GM06990 (cell line): ENCODE results near the gene PLB1.

Experiments used
- DNase-seq: peaks from one replicate; pipeline ENCODE4 v3.0.0-alpha.2; 2011; ENCODE audit not compliant: insufficient read length; ENCODE audit errors: extremely low read depth
- H3K27me3 ChIP-seq: replicated peaks from 2 replicates; pipeline ENCODE4 v1.6.0; 2011; ENCODE audit warnings: low read length; ENCODE audit not compliant: control insufficient read depth, insufficient read depth
- H3K36me3 ChIP-seq: 2 replicates; pipeline ENCODE4 v1.5.1; 2011; ENCODE audit warnings: low read length; ENCODE audit not compliant: control insufficient read depth, insufficient read depth
- H3K4me3 ChIP-seq: replicated peaks from 2 replicates; pipeline ENCODE4 v1.5.1; 2011; ENCODE audit warnings: low read depth, mild to moderate bottlenecking, control low read depth, low read length
- TF ChIP-seq, protein P1 (sequence below): IDR thresholded peaks from 2 replicates; pipeline ENCODE4 v1.5.1; 2011; ENCODE audit warnings: low read length, control low read depth, mild to moderate bottlenecking, inconsistent platforms; ENCODE audit not compliant: insufficient read depth, poor library complexity, severe bottlenecking

PLB1 gene

DNA sequence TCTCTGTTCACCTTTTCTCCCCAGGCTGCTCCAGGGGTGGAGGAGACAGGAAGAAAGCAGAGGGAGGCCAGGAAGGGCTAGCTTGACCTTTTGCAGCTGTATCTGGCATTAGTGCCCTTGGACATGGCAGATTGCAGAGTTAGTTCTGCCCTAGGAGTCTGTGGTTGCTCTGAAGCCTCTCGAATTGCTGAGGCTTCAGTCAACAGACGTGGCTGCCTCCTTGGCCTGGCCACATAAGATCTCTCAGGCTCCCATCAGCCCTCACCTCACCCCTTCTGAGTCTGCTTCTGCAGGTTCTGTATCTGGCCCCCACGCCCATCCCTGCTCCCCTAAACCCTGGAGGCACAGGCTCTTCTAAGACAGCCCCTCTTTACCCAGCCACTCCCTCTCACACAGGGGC lies 18.2 kb upstream of the PLB1 start:
- TF ChIP-seq, protein P1, sequence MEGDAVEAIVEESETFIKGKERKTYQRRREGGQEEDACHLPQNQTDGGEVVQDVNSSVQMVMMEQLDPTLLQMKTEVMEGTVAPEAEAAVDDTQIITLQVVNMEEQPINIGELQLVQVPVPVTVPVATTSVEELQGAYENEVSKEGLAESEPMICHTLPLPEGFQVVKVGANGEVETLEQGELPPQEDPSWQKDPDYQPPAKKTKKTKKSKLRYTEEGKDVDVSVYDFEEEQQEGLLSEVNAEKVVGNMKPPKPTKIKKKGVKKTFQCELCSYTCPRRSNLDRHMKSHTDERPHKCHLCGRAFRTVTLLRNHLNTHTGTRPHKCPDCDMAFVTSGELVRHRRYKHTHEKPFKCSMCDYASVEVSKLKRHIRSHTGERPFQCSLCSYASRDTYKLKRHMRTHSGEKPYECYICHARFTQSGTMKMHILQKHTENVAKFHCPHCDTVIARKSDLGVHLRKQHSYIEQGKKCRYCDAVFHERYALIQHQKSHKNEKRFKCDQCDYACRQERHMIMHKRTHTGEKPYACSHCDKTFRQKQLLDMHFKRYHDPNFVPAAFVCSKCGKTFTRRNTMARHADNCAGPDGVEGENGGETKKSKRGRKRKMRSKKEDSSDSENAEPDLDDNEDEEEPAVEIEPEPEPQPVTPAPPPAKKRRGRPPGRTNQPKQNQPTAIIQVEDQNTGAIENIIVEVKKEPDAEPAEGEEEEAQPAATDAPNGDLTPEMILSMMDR: no peak
- Histone ChIP-seq H3K4me3 (no peak overlapping the region), H3K27me3 (no peaks in the 10 kb centered on the region), H3K36me3 (no peaks in the 10 kb centered on the region)
- no peak for DNase-seq

DNA sequence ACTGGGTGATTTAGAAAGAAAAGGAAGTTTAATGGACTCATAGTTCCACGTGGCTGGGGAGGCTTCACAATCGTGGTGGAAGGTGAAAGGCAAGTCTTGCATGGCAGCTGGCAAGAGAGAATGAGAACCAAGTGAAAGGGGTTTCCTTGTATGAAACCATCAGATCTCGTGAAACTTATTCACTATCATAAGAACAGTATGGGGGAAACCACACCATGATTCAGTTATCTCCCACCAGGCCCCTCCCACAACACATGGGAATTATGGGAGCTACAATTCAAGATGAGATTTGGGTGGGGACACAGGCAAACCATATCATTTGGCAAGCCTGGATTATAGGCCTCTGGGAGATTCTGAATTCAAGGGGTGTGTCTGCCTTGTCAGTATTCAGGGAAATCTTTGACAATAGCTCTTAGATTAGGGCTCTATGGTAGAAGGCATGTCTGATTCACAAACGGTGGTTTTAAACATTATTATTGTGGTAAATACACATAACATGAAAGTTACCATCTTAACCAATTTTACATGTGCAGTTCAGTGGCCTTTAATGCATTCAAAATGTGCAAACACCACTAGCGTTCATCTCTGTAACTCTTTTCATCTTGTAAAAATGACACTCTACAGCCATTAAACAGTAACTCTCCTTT lies 15.3 kb upstream of the PLB1 start:
- TF ChIP-seq, protein P1: no peak
- Histone ChIP-seq H3K4me3 (no peak overlapping the region), H3K36me3 (no peaks in the 10 kb centered on the region), H3K27me3 (no peaks in the 10 kb centered on the region)
- DNase-seq: no peak

DNA sequence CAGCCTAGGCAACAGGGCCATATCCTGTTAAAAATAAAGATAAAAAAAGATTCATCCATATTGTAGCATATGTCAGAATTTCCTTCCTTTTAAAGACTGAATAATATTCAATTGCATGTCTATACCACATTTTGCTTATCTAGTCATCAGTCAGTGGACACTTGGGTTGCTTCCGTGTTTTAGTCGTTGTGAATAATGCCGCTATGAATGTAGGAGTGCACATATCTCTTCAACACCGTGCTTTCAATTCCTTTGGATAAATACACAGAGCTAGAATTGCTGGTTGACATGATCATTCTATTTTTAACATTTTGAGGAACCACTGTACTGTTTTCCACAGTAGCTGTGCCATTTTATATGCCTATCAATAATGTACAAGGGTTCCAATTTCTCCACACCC lies 14.0 kb upstream of the PLB1 start:
- no peak for DNase-seq
- Histone ChIP-seq H3K36me3 (no peaks in the 10 kb centered on the region), H3K27me3 (no peaks in the 10 kb centered on the region), H3K4me3 (no peak overlapping the region)
- TF ChIP-seq, protein P1: no peak

DNA sequence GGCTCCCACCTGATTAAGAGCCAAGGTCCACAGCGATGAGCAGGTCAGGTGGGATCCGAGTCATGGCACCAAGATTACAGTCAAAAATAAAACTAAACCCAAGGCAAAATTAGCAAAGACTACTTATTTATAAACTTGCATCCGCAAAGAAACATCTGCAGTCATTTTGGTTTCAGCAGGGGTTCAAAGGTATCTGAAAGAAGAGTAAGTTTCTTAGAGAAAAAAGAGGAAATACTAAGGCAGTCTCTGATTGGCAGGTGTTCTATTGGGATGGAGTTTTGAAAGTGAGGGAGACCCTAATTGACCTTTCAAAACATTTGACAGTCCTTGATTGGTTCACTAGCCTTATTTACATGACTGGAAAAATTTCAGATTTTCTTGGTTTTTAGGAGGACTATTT lies 11.0 kb upstream of the PLB1 start:
- Histone ChIP-seq H3K27me3 (no peaks in the 10 kb centered on the region; the same call in 1 of the 2 replicates), H3K4me3 (no peak overlapping the region), H3K36me3 (no peaks in the 10 kb centered on the region)
- peak; percentile 34 for DNase-seq
- TF ChIP-seq, protein P1: no peak

DNA sequence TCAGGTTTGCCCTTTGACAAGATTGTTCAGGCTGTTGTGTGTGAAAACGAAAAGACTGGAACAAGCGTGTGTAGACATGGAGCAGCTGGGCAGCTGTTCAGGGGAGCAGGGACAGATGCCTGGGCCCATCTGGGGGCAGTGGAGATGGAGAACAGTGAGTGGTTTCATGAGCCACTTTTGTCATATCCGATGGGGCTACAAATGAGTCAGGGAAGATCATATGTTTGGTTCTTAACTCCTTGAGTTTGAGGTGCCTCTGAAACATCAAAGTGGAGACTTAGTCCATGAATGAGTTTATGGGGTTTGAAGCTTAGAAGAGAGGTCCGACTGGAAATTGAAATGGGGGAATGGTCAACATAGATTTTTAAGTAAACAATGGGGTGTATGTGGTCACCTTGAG lies 9.3 kb upstream of the PLB1 start:
- Histone ChIP-seq H3K4me3 (no peak overlapping the region), H3K36me3 (no peaks in the 10 kb centered on the region), H3K27me3 (no peaks in the 10 kb centered on the region; the same call in 1 of the 2 replicates)
- TF ChIP-seq, protein P1: no peak
- no peak for DNase-seq

DNA sequence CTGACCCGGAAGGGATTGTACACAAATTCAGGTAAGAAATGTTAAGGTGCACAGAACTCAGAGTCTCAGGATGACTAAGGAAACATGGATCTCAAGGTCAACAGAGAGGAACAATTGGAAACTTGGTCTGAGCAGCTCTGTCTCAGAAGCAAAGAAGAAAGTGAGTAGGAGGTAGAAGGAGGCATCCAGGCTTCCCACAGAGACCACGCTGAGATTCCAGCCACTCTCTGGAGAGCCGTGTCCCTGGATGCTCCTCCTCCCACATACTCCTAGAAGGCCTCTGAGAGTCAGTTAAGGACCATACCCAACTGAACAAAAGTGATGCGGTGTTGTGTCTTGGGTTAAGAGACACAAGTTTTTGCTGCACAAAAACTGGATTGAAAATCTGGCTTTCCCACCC lies 8.6 kb upstream of the PLB1 start:
- no peak overlapping the region for H3K4me3 ChIP-seq
- no peak for DNase-seq
- TF ChIP-seq, protein P1: no peak
- H3K27me3 ChIP-seq: no peaks in the 10 kb centered on the region; the same call in 1 of the 2 replicates
- H3K36me3 ChIP-seq: no peaks in the 10 kb centered on the region
